ENCODE data around the gene CXCR5. TPM values are rescaled to one million over a fixed set of nuclear protein-coding genes. Genes with fewer than 3 reads are reported as not detected.
A peak's percentile ranks its signal among the peaks of the same experiment; 100 is the strongest.

Gene CXCR5
- total RNA-seq, 4 donors from 2014 or later, result 0.17 TPM; not detected in 3

DNA sequence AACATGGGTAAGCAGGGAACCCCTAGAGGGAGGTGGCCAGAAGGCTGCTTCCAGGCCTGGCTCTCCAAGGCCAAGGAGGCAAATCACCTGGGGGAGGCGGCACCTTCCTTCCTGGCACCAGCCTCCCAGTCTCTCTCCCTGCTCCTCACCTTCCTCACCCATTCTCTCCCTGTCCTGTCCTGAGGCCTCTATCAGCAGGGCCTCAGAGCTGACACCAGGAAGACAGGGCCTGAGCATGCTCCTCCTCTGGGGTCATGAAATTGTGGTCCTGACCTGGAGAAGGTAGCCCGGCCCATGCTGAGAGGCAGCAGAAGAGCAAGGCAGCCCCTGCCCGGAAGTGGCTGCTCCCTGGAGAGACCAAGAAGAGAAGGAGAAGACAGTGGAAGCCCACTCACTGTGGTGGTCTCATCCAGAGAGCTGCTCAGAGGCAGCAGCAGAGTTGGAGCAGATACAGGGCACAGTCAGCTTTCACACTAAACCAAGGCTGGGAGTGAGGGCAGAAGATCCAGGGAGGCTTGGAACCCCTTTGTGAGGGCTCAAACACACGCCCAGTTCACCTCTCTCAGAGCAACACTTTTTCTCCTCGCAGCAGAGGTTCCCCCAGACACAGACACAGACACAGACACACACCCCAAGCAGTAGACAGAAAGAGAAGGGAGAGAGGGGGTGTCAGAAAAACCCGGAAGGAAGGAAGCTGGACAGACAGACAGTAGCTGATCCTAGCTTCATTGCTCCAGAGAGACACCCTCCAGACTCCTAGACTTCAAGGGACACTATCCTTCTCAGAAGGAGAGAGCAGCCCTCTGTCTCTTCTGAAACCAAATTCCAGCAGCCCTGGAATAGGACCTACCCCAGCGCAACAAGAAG is 40.3 kb downstream of the CXCR5 start:
- DNase-seq (ENCODE audit: extremely low spot score), result no peak
- Histone ChIP-seq H3K9me3 (no peaks in the 10 kb centered on the region), H3K27me3 (no peaks in the 10 kb centered on the region), H3K4me1 (peaks cover 68 to 82% (median 79%) of the 10 kb centered on the region in 4 donors), H3K36me3 (no peaks in the 10 kb centered on the region), H3K4me3 (peak overlapping the region; percentile 93 to 97 (median 94)), H3K27ac (replicated peaks in 1 of 4) (peak overlapping the region; percentile 90 to 98 (median 96))
- 8% methylated on average over 6 of the region's 7 CpGs for WGBS
- TF ChIP-seq POLR2AphosphoS5 (IDR thresholded peaks at IDR 0.05) (no peak), EP300 (IDR thresholded peaks at IDR 0.05) (no peak), CTCF (IDR thresholded peaks at IDR 0.05) (no peak), POLR2A (IDR thresholded peaks at IDR 0.05; ENCODE audit: low read depth) (no peak)
- intact Hi-C loops (cut with DNase I), result loop anchor here (2.0 kb wide), 1 partner anchor 15 kb away; no protein-coding TSS in a partner anchor

DNA sequence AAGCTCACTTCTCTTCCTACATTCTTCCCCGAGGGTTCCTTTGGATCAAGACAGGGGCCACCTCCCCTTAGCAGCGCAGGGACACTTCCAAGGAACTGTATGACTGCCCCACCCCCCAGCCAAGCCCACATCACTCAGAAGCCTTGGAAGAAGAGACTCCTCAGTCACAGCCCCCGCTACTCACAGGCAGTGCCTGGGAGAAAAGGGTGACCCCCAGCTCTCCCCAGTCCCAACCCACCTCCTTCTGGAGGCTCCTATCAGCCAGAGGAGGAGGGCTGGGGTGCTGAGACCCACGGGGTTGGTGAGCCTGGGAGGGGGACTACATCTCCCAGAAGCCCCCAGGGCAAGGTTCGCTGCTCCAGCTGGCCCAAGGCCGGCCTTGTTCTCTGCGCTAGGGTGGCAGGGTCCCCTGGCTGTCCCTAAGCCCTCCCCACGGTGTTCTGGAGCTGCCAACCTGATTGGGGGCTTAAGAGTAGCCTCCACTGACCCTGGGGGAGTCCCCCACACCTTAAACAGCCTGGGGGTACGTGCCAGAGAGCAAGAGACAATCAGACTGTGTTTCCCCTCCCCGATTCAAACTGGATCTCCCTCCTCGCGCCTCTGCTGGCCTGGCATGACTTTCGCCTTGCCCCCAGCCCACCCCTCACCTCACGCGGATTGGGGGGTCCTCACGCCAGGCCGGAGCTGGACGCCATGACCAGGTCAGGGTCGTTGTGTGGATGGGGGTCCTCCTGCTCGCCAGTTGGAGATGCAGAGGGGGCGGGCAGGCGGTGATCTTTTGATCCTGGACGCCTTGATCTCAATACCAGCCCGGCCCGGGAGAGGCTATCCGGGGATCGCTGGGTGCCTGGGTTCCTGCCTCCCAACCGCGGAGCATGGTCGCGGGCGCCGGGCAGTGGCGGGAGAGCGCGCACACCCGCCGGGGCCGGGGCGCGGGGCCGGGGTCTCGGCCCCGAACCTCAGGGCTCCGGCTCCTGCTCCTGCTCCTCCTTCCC is 41.2 kb downstream of the CXCR5 start:
- Histone ChIP-seq H3K27ac (replicated peaks in 1 of 4) (peak overlapping the region; percentile 90 to 98 (median 96)), H3K4me1 (peaks cover 61 to 76% (median 73%) of the 10 kb centered on the region in 4 donors), H3K4me3 (peak overlapping the region; percentile 93 to 97 (median 94)), H3K9me3 (no peaks in the 10 kb centered on the region), H3K36me3 (no peaks in the 10 kb centered on the region), H3K27me3 (no peaks in the 10 kb centered on the region)
- intact Hi-C loops (cut with DNase I), result no loop called here
- TF ChIP-seq POLR2AphosphoS5 (IDR thresholded peaks at IDR 0.05) (peak in 1 of 2 donors; percentile 46), EP300 (IDR thresholded peaks at IDR 0.05) (no peak), CTCF (IDR thresholded peaks at IDR 0.05) (no peak), POLR2A (IDR thresholded peaks at IDR 0.05; ENCODE audit: low read depth) (peak; percentile 31)
- WGBS, result 0% methylated on average over 15 of the region's 45 CpGs
- no peak for DNase-seq (ENCODE audit: extremely low spot score)

- no peak for DNase-seq (ENCODE audit: extremely low spot score)
- Histone ChIP-seq H3K27me3 (no peaks in the 10 kb centered on the region), H3K4me3 (peak overlapping the region; percentile 62 to 86 (median 76)), H3K9me3 (no peaks in the 10 kb centered on the region), H3K36me3 (no peaks in the 10 kb centered on the region), H3K27ac (replicated peaks in 1 of 4) (peak overlapping the region; percentile 90 to 99 (median 96)), H3K4me1 (peaks cover 44 to 58% (median 54%) of the 10 kb centered on the region in 4 donors)
- TF ChIP-seq POLR2AphosphoS5 (IDR thresholded peaks at IDR 0.05) (no peak), EP300 (IDR thresholded peaks at IDR 0.05) (no peak), POLR2A (IDR thresholded peaks at IDR 0.05; ENCODE audit: low read depth) (no peak), CTCF (IDR thresholded peaks at IDR 0.05) (no peak)
- intact Hi-C loops (cut with DNase I), result no loop called here
- WGBS, result 12% methylated on average over 7 of the region's 7 CpGs
These were observed 43.9 kb downstream of the CXCR5 start for GRCh38 chr11:118927554-118928100.

- 0% methylated on average over 23 of the region's 32 CpGs for WGBS
- no peaks in the 10 kb centered on the region for H3K27me3 ChIP-seq
- intact Hi-C loops (cut with DNase I), result no loop called here
- peak overlapping the region; percentile 62 to 86 (median 76) for H3K4me3 ChIP-seq
- H3K4me1 ChIP-seq, result peaks cover 39 to 56% (median 53%) of the 10 kb centered on the region in 4 donors
- TF ChIP-seq EP300 (IDR thresholded peaks at IDR 0.05) (no peak), POLR2A (IDR thresholded peaks at IDR 0.05; ENCODE audit: low read depth) (no peak), POLR2AphosphoS5 (IDR thresholded peaks at IDR 0.05) (peak in 1 of 2 donors; percentile 85), CTCF (IDR thresholded peaks at IDR 0.05) (peak; percentile 90 to 94 (median 91))
- no peaks in the 10 kb centered on the region for H3K36me3 ChIP-seq
- DNase-seq (ENCODE audit: extremely low spot score), result peak; percentile 97
- peak overlapping the region; percentile 90 to 99 (median 96) for H3K27ac ChIP-seq (replicated peaks in 1 of 4)
- no peaks in the 10 kb centered on the region for H3K9me3 ChIP-seq
These were observed 44.6 kb downstream of the CXCR5 start for GRCh38 chr11:118928101-118928869.

Data from esophagus muscularis mucosa (tissue), 4 donors.